Esophagus squamous epithelium (tissue), 4 donors: ENCODE data around the gene EFCAB8.

Experiments used
- POLR2A ChIP-seq, 4 donors: fragments of 450-650 bp; IDR thresholded peaks; one replicate each; pipeline ENCODE4 v1.6.1; 2017; ENCODE audit warnings: antibody characterized with exemption in 4 of 4, mild to moderate bottlenecking in 4 of 4, moderate library complexity in 3 of 4
- TF ChIP-seq, protein P1 (sequence below), 6 experiments: fragments of 450-650 bp in 4 of 6; fragments of 200-600 bp in 2 of 6; sonication (generic) in 2 of 6; IDR thresholded peaks; one replicate each; pipeline ENCODE4 v1.5.1; 2016 to 2019; ENCODE audit warnings: antibody characterized with exemption in 6 of 6, mild to moderate bottlenecking in 4 of 6, moderate library complexity in 4 of 6

DNA sequence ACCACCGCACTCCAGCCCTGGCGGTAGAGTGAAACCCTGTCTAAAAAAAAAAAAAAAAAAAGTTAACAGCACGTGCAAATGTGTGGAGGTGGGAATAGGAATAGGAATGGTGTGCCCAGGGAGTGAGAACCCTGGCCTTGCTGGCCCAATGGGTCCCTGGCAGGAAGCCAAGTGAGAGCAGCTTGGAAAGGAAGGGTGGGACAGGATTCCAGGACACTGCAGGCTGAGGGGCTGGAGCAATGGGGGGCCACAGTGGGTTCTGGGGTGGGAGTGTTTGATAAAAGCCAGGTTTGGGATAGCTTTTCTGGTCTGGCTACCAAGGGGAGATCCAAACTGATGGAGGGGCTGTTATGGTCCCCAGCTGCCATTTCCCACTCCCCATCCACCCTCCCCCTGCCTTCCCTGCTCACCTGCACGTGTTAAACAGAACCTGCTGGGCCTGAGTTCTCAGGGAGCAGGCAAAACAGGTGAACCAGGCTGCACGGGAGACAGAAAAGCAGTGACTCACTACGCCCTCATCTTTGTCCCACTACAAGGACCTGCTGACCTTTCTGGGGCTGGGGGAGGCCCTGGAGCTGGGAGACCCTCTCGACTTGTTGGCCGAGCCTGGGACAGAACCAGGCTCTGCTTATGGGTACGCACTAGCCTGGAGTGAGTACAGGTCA lies 142.2 kb downstream of the EFCAB8 start:
- TF ChIP-seq, protein P1, sequence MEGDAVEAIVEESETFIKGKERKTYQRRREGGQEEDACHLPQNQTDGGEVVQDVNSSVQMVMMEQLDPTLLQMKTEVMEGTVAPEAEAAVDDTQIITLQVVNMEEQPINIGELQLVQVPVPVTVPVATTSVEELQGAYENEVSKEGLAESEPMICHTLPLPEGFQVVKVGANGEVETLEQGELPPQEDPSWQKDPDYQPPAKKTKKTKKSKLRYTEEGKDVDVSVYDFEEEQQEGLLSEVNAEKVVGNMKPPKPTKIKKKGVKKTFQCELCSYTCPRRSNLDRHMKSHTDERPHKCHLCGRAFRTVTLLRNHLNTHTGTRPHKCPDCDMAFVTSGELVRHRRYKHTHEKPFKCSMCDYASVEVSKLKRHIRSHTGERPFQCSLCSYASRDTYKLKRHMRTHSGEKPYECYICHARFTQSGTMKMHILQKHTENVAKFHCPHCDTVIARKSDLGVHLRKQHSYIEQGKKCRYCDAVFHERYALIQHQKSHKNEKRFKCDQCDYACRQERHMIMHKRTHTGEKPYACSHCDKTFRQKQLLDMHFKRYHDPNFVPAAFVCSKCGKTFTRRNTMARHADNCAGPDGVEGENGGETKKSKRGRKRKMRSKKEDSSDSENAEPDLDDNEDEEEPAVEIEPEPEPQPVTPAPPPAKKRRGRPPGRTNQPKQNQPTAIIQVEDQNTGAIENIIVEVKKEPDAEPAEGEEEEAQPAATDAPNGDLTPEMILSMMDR (IDR thresholded peaks at IDR 0.05): no peak
- no peak for TF ChIP-seq POLR2A (IDR thresholded peaks at IDR 0.05)
